Activated CD8-positive, alpha-beta memory T cell treated with anti-CD3 and anti-CD28 coated beads for 4 hours (primary cell): Measurements from ENCODE around the gene JCAD.

Source experiments
- DNase-seq, 2 donors: peaks; one replicate each; pipeline ENCODE4 v3.0.0-alpha.2; 2020; ENCODE audit warnings: low read depth in 2 of 2

The JCAD gene

DNA sequence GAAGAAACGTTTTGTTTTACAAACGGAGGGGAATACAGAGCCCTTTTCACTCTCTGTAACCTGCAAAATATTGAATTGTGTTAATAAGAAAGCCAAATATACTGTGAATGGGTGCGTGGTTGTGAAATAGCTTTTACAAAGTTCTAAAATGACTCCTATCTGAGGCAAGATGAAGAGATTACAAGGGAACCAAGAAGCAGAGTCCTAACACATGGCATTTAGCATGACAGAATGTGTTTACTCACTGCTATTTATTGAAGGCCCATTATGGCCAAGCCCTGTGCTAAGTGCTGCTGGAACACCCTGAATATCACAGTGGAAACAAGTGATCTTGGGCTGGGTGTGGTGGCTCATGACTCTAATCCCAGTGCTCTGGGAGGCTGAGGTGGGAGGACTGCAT is 12.9 kb downstream of the JCAD start:
- DNase-seq: no peak

DNA sequence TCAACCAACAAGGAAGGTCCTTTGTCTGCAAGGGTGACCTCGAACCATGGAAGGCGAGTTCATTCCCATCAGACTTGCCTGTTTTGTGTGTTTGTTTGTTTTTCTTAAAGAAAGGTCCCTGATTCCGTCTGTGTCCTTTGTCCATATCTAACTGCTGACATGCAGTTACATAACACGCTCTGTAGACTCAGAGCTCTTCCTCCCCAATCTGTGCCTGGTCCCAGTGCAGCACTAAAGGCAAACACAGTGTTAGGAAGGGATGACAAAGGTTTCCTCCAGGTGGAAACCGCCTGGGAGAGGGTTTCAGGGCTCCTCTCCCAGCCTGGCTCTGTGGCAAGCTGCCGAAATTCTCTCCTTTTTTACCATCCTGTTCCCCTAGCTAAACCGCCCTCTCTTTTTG is 13.4 kb downstream of the JCAD start:
- DNase-seq: no peak

DNA sequence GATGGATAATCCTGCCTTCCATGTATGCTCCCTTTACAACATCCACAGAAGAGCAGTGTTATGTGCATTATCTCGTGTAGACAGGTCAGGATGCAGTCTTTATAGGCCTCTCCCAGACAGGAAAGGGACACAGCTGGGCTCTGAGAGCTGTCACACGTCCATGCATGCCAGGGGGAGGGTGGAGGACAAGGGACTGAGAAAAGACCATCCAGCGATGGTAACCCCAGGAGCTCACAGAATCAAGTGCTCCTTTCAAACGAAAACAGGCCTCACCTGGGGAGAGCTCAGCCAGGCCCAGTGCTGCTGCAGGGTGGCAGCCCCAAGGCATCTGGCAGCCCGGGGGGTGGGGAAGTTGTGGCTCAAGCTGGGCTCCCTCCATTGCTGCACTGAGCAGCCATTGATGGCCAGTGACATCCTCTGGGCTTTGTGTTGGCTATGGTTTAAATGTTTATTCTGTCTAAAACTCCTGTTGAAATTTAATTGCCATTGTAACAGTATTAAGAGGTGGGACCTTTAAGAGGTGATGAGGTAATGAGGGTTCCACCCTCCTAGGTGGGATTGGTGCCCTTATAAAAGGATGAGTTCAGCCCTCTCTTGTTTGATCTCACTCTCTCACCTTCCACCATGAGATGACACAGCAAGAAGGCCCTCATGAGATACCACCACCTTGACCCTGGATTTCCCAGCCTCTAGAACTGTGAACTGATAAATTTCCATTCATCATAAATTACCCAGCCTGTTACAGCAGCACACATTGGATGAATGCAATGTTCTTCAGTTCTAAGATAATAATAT is 15.7 kb downstream of the JCAD start:
- no peak for DNase-seq

DNA sequence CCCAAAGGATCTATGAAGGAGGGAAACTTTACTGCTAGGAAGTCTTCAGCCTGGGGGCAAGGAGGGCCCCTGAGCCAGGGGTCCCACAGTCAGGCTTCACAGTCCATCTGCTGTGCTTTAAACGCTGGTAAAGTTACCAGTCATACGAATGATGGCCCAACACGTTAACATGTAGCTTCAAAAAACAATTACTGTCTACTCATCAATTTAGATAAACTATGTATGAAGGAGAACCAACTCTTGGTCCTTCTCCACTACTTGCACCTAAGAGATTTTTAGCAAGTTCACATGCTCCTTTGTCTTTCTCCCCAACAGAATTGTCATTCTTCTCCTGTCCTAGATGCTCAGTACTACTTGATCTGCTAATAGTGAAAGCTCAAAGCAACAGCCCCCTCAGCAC is 16.6 kb downstream of the JCAD start:
- DNase-seq: no peak

DNA sequence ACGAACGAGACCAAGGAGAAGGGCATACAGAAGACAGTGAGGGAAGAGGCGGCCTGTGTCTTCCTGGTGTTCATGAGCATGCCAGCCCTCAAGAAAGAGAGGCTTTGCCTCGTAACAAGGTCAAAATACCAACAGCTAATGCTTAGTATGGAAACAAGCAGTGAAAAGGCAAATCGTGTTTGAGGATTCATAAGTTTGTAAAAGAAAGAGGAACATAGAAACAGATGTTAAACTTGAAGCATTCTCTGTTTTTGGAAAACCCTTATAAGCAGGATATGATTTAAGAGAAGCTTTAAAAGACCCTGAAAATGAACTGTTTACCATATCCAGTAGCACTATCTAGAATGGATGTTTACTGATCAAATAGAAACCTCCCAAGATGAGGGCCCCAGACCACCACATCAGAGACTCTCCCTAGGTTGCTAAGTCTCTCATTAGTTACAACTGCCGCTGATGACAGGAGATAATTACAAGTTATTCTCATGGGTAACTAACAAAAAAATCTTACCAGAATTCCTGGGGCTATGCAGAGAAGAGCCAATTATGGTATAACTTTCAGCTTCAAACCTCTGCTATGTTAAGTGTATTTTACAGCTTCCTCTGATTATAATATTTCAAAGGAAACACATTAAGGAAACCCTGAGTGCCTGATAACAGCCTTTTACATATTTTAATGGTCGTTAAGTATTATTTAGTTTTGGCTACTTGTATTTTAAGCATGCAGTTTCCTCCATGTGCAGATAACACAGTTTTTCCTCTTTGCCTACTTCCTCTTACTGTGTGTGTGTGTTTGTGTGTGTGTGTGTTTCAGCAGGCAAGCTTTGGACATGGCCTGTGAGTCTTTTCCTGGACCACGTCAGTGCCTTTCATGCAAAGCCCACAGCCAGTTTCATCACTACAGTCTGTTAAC is 17.9 kb downstream of the JCAD start:
- DNase-seq: no peak

DNA sequence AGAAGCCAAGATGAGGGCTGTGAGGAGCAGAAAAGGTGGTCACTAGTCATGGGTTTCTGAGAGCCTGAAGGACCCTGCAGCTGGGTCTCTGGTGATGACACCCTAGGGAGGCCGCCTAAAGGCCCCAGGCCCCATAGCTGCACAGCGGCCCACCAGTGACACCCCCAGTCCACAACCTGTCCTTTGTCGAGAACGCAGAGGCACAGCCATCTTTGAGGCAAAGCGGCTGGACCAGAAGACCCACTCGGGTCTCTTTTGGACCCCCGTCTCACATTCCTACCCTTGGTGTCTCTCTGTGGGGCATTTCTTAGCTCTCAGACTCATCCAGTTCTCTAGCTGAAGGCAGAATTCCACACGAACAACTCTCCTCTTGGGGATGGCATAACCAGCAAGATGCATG is 18.8 kb downstream of the JCAD start:
- DNase-seq: no peak

DNA sequence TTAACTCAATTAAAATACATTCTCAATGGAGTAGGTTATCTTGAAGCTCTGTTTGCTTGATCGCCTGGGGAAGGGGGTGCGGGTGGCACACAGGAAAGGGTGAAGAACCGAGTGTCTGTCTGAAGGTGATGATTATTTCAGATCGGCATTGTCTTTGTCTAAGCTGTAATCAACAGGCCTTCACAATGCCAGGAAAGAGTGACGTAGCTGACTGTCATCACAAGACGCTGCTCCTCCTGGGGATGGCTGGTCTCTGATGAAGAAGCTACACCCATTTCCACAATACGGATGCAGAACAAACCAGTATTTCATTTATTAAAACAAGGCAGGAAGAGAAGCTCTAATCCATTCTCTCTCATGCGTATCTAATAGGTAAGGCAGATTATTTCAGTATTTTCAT is 19.4 kb downstream of the JCAD start:
- no peak for DNase-seq

DNA sequence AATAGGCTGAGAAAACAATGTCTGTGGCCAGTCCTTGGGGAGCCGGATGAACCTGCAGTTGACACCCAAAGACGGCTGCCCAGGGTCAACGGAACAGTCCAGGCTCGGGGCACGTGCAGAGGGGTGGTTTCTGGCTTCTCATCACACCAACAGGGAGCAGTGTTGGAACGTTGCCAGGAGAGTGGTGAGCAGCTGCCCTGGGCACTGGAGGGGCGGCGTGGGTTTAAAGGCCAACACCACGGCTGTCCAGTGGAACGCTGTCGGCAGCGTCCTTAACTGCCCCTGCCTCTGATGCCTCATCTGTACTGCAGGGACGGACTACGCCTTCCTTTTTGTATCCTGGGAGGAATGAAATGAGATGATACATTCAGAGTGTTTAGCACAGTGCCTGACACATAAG is 19.8 kb downstream of the JCAD start:
- DNase-seq: no peak

DNA sequence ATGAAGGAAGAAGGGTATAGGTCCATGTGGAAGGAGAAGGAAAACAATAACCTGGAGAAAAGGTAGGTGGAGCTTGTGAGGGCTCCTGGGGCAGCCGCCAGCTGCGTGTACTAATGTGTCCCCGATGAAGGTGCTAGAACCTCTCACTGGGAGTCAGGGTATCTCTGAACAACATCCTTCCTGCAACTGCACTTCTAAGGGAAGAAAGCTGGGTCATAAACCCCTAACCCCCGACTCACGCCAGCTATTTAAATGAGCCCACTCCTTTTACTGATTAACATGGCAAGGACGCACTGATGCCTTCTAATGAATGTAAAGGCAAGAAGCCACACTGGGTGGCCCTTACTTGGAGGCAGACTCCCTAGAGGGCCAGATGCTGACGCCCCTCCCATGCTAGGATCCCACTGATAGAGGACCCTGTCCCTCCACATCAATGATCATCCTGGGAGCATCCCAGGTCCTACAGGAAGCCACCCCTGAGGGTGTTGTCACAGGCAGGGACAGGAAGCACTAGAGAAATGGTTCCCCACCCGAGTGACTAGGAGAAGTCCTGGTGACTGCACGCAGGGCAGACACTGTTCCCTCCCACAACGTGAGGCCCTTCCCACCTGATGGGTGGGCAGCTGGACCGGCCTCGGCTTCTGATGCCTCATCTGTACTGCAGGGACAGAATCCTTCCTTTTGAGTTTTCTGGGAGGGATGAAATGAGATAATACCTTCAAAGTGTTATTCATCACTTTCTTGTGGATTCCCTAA is 20.4 kb downstream of the JCAD start:
- DNase-seq: no peak

DNA sequence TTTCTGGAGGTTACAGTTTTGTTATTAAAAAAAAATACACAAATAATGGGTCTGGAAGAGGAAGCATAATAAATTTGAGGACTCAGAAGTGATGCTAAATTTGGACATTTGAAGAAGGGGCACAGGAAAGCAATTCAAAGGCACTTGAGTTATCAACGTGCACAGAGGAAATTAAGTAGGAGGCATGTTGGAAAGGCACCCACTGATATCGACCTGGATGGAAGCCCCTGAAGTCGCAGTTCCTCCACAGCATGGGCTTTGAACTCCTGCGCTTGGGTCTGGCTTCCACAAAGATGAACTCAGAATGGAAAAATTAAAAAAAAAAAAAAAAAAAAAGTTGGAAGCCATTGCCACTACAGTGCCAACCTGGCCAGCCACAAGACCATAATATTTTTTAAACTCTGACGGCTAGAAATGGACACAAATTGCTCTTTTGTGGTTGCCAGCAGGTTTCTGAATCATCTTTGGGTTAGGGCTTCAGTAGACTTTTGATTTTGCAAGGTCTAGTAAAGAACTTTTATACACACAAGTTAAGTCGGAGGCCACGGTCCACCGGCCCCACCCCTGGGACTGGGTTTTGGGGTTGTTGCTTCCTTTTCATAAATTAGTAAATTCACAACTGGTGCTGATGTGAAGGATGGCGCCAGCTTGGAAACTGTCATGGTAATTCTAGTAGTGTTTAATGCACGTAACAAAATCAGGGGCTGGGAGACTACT is 21.6 kb downstream of the JCAD start:
- no peak for DNase-seq

DNA sequence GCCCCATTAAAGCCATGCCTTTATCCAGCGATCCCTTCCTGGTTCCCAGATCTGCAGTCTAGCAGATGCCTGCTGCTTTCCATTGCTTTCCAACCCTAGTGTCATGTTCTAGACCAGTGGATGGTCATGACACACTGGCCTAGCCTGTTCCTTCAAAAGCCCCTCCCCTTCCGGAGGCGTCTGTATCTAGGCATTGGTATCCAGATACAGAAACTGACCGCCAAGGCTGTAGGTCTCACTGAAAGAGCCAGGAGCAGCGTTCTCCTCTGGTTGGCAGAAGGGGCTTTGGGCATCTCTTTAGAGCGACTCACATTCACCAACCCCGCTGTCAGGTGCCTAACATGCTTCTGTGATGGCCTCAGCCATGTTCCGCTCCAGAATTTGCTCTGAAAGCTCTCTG is 22.6 kb downstream of the JCAD start:
- DNase-seq: no peak

DNA sequence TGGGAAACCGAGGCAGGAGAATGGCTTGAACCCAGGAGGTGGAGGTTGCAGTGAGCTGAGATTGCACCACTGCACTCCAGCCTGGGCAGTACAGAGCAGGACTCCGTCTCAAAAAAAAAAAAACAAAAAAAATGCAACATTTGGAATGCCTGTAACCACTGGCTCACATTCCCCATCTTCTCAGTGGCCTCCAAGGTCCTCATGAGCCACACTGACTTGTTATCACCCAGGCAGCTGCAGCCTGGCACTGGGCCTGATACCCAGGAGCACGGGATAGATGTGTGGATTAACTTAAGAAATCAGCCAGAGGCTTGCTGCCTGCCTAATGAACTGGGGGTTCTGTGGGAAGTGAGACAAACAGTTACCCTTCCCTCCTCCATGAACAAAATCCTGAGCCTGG is 23.0 kb downstream of the JCAD start:
- no peak for DNase-seq

DNA sequence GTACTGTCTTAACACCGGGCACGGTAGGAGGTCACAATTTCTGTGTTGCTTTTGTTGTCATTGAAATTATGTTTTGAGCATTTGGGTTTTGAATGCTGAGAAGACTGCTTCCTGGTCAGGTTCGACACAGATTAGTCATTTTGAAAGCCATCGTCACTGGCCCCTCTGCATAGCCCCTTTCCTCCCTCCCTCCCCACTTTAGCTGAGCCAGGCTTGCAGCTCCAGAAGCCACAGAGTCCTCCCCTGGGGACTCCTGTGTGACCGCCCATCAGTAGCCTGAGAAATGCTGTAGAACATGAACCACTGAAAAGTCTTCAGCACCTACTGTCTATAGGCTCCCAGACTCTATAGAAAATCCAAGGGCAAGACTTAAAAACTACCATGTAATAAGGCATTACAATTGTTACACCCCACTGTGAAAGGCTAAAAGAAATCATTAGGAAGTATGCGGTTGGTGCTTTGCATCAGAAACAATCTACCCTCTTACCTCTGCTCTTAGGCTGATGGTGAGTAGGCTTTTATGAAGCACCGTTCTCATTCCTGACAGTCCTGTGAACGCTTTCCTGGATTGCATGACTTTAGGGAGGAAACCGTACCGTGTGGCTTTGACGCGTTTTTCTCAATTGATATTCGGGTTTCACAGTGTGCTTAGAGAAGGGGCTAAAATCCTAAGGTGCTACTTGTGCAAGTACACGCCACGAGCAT is 24.8 kb downstream of the JCAD start:
- DNase-seq: no peak

DNA sequence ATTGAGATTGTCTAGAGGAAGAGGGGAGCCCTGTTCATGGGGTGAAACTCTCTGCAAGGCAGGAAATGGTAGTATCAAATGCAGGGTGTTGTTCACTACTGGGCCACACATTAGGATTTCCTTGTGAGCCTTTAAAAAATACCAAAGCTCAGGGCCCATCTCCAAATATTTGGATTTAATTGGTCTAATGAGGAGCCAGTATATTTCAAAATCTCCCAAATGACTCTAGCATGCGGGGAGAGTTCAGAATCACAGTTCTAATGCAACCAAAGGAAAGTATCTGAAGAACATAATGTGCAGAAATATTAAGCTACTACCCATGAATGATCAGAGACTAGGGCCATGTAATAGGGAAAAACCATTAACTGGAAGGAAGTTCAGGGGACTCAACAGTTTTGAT is 27.3 kb downstream of the JCAD start:
- no peak for DNase-seq

DNA sequence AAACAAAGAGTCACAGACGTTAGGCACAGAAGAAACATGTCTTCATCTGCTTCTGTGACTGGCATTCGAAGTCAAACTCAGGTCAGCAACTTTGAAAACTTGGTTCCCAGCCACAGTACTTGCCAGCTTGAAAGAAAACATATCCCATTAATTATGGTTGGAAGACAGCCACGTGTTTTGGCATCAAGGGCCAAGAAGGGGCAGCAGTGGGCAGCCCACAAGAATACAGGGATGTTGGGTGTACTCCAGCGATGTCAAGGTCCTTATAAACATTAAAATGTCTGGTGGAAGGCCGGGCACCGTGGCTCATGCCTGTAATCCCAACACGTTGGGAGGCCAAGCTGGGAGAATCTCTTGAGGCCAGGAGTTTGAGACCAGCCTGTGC is 29.5 kb downstream of the JCAD start:
- DNase-seq: no peak

DNA sequence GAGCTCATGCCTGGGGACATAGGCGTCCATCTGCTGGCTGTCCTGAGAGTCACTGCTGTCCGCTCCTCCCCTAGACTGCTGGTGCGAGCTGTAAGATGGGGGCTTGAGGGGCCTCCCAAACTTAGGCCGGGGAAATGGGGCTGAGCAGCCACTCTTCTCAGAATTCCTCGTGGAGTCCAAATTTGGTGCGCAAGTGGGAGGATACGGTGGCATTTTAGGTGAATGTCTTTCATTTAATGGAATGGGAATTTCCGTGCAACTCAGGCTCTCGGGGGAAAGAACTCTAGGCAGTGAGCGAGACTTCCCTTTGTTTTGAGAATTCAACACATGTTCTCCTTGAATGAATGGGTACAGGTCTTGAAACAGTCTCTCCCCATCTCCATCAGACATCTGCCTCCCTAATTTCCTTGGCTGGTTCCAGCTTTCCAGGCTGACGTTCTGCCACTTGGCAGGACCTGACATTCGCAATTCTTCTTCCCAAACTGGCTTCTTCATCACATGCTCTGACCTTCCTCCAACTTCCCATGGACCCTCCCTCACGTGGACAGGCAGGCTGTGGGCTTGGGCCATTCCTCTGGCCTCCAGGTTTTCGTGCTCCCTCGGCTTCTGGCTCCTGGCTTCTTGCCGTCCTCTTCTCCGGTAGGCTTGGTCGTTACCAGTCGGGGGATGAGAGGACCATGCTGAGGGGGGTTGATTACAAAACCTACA is 30.1 kb downstream of the JCAD start:
- no peak for DNase-seq

DNA sequence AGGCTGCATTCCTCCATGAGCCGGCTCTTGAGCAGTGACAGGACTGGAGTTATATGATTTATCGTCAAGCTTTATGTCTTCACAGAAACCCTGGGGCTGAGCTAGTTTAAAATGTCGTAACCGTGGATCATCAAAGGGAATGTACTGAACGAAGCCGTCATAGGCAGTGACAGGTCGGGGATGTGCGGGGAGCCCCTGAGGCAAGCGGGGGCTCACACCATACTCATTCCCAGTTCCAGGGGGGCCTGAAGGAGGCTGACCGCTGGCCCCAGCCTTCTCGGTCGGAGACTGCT is 30.7 kb downstream of the JCAD start:
- DNase-seq: no peak

DNA sequence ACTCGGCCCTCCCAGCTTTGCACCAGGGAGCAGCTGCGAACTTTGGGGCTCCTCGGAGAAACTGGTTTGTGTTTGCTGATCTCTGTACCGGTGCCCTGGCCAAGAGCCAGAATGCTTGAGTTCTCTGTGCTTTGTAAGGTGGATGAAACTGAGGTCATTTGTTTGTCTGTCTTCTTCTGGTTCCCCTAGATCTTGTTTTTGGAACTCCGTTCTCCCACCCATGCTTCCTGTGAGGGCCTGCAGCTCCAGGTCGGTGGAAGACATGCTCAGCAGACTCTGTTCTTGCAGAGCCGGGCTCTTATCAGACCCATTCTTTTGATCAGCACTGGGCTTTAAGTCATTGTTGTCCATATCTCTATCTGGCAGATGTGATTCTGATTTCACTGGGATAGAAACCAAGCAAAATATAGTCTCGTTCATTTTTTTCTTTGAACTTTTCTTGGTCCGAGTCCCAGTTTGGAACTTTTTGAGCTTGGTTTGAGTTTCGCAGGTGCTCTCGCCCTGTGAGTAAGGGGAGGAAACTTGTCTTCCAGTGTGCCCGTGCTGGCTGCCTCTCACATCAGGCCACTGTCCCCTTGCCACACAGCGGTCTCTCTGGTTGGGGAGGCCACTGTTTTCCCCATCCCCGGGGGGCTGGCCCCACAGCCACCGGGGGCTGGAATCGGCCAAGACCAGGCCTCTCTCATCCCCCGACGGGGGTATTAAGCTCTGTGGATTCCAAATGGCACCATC is 31.2 kb downstream of the JCAD start:
- DNase-seq: no peak

DNA sequence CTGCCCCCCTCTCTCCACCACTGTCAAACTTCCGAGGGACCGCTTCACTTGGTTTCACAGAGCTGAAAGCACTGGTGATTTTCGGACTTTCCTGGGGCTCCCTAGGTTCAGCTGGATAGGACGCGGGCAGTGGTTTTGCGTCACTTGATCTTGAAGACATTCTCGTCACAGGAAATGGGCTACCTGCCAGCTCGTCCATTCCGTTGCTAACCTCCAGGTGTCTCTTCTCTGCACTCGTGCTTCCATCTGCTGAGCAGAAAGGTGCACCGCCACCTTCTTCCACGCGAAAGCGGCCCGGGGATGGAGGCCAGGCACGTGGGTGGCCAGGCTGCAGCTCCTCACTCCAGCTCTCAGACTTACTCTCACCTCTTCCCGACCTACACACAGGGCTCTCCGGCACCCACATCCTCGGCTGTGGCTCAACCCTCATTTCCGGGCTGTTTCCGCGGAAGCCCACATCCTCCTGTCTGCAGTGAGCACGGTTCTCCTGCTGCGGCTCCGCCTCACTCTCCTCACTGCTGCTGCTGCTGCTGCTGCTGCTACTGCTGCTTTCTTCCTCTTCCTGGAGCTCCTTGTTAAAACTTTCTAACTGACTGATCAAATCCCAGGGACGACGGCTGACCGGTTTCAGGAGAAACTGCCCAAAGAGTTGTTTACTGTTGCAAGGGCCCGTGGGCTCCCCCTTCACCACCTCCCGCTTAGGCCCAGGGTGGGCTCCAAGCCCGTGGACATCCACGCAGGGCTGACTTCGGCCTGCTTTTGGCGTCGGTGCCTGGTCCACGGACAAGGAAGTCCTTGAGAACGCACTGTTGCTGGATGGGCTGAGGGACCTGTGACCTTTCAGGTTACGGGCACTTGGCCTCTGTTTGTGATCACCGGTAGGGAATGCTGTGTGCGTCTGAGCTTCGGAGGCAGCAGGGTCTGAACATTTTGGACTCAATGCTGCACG is 32.1 kb downstream of the JCAD start:
- DNase-seq: peak; percentile 66 to 71
